Measurements from ENCODE around the gene AK8.

Gene AK8

DNA sequence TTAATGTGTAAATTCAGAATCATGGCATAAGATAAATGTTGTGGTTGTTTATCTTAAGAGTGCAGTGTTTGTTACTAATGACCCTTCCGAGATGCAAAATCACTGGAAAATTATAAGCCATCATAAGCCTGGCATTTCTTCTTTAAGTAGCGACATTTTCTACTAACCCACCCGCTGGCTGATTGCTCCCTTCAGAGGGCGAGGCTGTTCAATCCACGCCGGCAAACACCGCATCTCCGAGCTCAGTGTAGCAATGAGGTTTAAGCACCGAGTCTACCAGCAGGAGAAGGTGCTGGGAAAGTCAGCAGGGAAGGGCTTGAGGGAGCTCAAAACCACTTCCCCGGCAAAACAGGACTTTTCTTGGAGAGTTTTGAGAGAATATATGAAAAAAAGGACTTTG is 52.7 kb downstream of the AK8 start:
- no peak for DNase-seq

DNA sequence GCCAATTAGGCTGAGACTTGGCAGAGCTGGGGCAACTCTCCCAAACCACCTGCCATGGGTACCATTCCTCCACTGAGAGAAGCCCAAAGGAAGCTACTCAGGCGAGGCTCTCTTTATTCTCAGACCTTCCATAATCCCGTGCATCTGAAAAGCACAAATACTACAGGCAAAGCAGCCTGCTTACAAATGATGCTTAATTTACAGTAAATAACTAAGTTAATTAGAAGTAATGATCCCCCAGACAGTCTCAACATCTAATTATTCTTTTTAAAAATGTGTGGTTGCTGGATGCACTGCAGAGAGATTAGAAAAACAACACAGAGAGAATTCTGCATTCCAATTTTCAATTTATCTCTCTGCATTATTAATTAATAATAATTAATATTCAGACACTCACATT is 53.1 kb downstream of the AK8 start:
- DNase-seq = no peak

DNA sequence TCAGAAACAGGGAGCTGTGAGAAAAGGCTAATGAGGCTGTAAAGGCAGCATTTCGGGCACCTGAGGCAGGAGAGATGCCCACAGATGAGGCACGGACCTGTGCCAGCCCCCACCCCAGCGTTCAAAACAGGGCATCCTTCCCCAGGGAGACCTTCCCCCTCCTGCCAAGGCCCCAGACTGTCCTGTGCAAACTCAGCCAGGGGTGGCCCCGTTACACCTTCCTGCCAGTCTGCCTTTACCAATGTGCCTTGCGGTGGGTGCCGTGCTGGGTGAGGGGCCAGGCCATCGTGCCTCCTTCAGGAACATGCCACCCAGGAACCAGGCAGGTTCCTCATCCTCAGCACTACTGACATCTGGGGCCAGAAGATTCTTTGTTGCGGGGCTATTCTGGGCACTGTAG is 53.9 kb downstream of the AK8 start:
- DNase-seq = no peak

DNA sequence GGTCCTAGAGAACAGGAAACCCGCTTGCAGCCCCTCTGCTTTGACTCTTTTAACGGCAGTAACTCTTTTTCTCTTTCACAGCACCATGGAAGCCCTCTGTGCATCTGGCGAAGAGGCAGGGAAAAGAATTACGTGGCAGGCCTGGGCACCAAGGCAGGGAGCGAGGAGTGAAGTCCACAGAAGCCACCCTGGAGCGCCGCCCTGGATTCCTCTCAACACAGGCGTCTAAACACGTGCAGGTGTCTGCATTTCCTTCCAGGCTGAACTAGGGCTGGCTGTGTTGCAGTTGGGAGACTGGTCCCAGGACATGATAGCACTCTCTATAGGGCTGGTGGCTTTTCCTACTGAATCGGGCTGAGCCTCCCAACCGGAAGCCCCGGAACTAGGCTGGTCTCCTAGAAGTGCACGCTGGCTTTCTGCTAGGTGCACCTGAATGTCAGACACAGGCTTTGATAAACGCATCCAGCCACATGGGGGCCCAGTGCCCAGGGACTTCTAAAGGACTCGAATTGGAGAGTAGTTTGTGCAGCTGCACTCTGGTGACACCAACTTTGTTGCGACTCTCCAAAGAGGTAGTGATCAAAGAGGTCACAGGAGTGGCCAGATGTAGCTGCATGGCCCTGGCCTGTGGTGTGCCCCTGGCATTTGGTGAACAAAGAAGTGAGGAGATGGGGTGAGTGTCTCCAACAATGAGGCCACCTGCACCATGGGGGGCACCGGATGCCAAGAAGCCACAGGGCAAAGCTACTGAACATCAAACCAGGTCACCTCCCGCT is 54.5 kb downstream of the AK8 start:
- no peak for DNase-seq

DNA sequence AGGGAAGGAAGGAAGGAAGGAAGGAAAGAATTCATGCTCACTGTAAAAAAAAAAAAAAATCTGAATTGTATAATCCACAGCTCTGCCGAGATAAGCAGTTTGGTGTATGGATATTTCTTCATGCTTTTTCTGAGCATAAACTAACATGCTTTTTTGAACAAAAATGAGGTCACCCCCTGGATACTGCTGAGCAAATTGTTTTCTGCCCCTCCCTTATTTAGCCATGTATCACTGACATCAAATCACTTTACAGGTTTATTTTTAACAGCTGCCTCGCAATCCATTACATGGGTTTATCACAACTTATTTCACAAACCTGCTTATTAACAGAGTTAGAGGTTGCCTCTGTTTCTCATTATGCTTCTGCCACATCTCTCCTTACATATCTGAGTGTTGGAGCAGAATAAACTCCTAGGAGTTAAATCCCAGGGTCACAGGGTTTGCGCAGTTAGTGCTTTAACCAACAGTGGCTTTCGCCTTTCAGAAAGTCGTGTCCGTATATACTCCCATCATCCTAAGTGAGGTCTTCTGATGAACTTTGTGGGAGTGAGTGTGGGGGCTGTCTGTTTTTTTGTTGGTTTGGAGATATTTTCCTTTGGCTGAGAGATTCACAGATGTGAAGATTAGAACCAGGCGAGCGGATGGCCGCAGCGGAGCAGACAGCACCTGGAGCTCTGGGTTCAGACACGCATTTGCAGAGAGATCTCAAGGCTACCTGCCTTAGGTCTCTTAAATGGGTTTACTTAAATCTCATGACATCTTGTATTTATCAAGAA is 57.7 kb downstream of the AK8 start:
- DNase-seq = no peak

DNA sequence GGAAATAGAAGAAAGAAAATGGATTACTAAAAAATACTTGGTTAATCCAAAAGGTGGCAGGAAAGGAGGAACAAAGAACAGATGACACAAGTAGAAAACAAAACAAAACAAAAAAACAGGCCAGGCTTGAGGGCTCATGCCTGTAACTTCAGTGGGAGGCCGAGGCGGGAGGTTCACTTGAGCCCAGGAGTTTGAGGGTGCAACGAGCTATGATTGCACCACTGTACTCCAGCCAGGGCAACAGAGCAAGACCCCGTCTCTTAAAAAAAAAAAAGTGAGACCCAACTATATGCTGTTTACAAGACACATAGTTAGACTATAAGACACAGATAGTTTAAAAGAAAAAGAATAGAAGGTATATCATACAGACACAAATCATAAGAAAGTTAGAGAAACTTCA is 59.5 kb downstream of the AK8 start:
- DNase-seq = no peak

DNA sequence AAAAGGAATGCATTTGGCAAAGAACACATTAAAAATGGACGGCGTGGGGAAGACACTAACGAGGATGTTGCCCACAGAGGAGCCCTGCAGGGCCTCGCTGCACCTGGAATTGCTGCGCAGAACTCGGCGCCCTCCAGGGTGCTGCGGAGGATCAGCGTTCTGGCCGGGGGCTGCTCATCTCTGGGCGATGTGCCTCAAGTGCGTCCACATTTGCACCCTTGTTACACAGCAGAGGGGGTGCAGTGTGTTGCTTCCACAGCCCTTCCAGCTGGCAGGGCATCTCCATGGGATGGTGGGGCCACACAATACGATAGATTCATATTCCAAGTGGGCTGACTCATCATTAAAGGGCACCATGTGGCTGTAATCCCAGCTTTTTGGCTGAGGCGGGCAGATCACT is 63.1 kb downstream of the AK8 start:
- DNase-seq = no peak

DNA sequence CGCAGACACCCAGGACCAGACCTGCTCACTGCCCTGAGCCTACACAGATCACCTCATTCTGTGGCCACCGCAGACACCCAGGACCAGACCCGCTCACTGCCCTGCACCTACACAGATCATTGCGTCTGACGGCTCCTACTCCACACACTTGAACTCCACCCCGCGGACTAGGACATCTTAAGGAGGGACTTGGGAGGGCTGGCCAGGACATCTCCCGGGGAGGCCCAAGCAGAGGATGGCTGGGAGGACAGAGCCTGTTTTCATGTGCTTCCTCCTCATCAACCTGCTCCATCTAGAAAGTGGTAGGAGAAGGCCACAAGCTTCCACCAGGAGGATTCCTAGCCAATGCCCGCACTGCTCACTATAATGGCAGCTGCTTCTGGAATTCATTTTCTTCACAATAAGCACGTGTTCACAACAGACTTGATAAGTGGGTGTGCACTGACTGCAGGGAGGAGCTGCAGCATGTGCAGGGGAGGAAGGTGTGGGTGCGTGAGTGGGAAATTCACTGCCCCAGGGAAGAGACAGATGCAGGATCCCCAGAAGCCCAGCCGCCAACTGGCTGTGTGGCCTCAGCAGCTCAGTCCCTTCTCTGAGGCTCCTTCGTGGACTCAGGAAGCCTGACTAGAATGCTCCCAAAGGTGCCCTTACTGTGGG is 64.8 kb downstream of the AK8 start:
- no peak for DNase-seq

DNA sequence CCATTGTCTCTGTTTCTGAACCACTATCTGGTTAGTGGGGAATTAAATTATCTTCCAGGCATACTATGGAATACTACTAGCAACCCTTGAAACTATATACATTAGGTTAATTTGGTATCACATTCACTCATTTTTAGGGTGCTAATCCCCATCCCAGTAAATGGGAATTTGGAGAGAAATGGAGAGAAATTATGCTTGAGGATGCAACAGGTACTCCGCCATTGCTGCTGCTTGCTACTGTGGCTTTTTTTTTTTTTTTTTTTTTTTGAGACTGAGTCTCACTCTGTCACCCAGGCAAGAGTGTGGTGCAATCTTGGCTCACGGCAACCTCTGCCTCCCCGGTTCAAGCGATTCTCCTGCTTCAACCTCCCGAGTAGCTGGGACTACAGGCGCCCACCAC is 66.1 kb downstream of the AK8 start:
- DNase-seq = no peak

DNA sequence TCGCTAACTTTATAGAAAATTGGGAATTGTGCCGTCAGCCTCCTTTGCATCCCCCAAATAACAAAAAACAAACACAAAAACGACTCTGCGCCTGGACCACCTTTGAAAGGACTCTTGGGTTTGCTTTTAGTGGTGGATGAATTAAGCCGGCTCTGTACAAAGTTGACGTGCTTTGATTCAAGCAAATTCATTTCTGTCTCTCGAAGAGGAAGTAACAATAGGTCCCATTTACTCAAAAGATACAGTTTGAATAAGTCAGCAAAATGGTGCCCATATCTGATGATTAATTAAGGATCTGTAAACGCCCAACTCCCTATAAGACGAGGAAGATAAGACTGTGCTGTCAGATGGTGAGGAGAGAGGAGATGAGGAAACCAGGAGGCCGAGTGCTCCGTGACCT is 67.8 kb downstream of the AK8 start:
- no peak for DNase-seq

DNA sequence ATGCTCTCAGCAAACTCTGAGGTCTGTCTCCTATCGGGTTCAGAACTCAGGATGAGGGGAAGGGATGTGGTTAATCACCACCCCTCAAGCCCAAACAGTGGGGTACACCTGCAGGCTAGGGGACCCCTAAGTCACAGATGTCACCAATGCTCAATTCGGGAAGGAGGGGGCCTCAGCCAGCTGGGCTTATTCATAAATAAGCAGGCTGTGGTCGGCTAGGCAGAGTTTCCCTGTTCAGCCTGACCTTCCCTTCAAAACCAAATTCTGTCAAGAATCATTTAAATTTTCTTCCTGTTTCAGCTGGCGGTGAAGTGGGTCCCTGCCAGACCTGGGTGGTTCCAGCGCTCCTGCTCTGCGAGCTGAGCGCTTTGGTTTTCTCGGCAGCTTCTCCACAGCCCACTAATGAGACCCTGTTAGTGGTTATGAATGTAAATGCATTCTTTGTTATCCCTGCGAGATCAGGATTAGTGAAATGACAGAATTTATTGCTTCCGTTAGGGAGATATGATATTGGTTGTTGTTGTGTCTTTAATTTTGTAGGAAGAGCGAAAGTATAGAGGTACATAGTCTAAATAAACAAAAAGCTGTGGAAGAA is 68.3 kb downstream of the AK8 start:
- no peak for DNase-seq

DNA sequence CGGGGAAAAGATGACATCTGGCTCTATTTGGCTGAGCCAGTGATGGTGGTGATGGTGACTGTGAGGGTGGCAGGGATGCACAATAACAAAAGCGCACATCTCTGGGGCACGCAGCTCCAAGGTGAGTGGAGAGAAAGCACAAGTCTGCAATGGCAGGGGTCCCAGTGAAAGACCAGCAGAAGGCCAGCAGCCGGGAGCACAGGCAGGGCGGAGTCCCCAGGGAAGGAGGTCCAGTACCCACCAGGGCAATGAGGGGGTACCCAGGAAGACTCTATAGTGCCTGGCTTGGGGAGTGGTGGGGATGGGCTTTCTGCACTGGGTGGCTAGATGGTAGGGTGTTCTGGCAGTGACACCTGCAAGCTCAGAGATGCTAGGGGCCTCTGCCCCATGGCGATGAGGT is 69.4 kb downstream of the AK8 start:
- no peak for DNase-seq

DNA sequence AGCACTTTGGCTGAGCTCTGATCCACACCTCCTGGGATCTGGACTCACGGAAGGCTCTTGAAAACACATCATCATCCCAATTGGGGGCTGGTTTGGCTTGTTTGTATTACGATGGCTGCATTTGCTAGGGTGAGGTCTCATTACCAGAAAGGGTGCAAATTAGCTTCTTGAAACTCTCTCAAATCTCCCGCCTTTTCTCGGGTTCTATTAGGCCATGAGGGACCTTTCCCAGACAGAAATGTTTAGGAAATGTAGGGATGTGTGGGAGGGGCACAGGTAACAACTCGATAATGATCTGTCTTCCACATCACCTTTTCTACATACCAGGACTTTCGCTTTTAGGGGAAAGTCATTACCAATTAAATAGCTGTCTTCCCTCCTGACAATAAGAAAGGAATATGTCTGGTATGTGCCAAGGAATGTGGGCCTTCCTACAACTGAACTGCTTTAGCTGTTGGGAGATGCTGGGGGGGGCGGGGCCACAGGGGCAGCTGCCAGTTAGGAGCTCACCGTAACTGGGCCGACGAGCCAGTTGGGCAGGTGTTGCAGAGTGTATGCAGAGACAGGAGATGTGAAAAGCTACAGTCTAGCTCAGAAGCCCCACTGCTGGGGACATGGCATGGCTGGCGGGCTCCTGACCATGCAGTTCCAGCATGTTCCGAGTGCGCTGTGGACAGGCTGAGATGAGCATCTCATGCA is 71.2 kb downstream of the AK8 start:
- DNase-seq = no peak

DNA sequence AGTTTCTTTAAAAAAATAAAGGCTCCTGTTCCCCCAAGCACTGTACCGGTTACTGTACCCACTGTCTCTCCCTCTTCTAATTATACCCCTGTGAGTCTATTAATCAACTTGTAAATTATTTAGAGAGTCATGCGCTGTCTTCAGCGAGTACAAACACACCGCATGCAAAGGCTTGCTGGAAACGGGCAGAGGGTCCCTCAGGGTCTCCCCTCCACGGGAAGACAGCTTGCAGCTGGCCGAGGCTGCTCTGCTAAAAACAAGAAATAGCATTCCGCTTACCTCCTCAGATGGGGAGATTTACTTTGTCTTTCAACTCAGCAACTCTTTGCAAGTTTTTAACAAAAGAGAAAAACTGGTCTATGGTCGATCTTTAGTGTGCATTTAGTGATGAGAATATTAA is 71.8 kb downstream of the AK8 start:
- DNase-seq = no peak

DNA sequence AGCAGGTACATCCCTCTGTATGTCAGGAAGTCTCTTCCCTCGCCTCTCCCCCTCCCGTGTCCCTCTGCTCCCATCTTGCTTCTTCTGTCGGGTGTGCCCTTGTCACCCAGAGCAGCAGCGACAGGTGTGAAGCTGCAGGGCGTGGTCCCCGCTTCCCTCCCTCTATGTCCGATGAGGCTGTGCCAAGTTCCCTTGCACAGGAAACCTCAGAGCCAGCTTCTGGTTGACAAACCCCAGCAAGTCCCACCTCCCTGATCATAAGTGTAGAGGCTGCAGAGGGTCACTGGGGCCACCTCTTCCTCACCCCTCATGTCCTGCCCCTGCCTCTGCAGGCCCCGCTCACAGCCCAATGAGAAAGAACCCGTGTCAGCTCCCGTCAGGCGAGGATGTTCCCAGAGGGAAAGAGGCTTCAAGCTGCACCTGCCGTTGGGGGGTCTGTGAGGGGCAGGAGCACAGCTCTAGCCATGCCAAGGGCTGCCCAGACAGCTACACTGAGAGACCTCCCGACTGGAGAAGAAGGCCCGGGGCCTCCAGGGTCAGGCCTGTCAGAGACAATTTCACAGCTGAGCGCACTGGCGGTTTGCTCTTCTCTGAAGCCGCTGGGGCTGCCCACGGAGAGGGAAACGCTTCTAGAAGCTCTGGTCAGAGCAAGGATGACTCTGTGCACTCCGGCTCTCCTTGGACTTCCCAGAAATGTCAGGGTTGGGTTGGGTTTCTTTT is 73.3 kb downstream of the AK8 start:
- DNase-seq = no peak

DNA sequence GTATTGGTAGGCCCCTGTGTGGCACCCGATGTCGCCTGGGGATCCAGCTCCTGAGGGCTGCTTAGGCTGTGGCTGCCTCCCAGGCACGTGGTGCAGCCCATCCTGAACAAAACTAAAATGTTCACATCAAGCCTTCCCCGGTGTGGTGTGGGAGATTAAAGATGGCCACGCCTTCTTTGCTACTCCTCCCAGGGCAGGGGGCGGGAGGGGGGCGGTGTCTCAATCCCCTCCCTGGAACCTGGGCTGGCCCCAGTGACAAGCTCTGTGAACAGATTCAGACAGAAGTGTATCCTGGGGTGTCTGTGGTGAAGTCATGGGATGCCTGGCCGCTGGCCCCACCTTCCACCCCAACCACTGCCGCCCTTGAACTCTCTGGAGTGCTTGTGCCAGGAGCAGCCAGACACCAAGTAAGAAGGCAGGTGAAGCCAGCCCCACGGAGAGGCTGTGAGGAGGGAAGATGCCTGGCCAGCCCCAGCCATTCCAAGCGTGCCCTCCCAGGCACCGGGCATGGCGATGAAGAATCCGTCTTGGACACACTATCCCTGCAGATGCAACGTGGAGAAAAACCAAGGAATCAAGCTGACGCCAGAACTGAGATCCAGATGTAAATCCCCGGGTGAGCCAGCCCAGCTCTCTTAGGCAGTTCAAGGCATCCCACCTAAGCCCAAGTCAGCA is 75.8 kb downstream of the AK8 start:
- no peak for DNase-seq

DNA sequence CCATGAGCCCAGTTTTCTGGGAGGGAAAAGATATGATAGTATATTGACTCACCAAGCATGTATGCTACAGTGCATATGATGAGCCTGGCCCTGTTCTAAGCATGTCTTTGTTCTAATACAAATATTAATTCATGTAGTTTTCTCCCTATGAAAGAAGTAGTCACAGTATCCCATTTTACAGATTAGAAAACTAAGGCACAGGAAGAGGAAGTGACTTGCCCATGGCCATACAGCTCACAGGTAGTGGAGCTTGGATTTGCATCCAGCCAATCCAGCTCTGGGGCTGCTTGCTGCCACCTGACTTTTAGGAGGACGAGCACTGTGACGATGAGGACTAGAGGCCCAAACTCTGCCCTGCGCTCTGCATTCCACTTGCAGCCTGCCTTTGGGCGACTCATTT is 76.4 kb downstream of the AK8 start:
- DNase-seq = no peak

DNA sequence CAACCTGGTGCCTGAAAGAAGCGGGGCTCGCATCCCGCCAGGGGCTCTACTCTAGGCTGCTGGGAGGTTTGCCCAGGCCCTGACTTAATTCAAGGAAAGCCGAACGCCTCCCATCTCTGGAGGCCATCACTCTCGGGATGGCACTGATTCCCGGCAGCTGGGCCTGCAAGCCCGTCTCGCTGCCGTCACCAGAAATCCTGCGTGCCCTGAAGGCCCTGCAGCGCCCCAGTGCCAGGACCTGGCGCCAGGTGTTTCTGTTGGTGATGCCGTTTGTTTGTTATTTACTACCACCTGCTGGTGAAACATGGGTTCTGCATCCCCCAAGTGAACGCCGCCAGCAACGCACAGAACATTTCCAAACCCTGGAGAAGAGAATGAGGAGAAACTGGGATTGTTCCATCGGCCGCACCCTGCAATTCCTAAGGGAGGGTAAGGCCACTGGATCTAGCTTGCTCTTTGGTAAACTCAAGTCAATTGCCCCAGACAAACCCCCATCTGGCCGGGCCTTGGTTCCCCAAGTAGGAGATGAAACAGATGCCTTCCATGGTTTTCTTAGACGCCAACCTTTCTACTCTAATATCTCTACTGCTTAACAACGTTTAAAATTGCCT is 77.9 kb downstream of the AK8 start:
- DNase-seq = peak; percentile 69 to 71

DNA sequence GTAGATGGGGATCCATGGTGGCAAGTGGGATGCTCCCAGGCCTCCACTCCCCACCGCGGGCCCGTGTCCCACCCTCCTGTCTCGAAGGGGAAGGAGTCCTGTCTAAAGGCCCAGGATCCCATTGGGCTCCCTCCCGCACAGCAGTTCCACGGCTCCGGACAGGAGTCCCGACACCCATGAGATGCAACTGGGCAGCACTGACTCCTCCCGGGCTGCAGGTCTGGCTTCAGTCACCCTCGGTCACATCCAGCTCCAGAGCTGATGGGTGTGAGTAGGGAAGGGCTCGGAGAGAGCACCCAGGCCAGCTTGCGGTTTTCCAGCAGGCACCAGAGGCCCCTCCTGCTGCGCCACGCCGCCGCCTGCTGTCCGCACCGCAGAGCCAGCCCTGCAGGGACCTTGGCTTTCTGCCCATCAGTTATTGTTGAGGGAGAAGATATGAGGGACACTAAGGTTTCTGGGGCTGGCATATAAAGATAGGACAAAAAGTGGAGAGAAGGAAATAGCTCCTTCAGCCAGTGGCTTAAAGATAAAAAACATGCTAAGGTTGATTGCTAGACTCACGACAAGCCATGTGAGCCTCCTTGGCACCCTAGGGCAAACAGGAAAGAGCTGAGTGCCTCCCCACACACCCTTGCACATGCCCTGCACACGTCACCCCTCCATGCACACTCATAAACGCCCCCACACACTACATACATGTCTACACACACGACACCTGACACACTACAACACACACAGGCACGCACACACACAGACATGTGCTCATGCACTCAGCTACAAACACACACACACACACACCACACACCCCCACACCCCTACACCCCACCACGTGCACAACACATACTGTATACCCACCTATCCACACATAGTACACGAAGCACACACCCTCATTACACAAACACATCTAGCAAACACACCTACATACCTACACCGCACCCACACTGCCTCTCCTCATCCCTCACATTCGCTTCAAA is 79.0 kb downstream of the AK8 start:
- DNase-seq = peak in 1 of 2 experiments; percentile 14
